Mesendoderm (in vitro differentiated cells): Measurements from ENCODE around the gene MEGF6.

ENCODE experiments used
- DNase-seq: peaks from one replicate; pipeline ENCODE4 v3.0.0; 2013
- H2AK5ac ChIP-seq: 2 replicates; pipeline ENCODE4 v1.6.1; 2013; ENCODE audit warnings: low read length, inconsistent platforms
- H2BK120ac ChIP-seq: 2 replicates; pipeline ENCODE4 v1.6.1; 2013; ENCODE audit warnings: low read depth, mild to moderate bottlenecking, low read length, moderate library complexity, mixed read lengths
- H2BK15ac ChIP-seq: replicated peaks from 2 replicates; pipeline ENCODE4 v1.6.1; 2013; ENCODE audit warnings: low read depth, mild to moderate bottlenecking, moderate library complexity
- H2BK5ac ChIP-seq: 2 replicates; pipeline ENCODE4 v1.6.1; 2013; ENCODE audit warnings: low read length, inconsistent platforms
- H3K18ac ChIP-seq: 2 replicates; pipeline ENCODE4 v1.6.1; 2013; ENCODE audit warnings: mild to moderate bottlenecking, low read length, mixed read lengths
- H3K23ac ChIP-seq: one replicate; pipeline ENCODE4 v1.6.1; 2013; ENCODE audit warnings: low read length
- H3K27ac ChIP-seq: 2 replicates; pipeline ENCODE4 v1.5.1; 2013; ENCODE audit warnings: low read depth, mild to moderate bottlenecking, inconsistent platforms, low read length, moderate library complexity
- H3K27me3 ChIP-seq: 2 replicates; pipeline ENCODE4 v1.6.1; 2013; ENCODE audit warnings: low read length, control low read depth, mild to moderate bottlenecking, inconsistent platforms; ENCODE audit not compliant: insufficient read depth, poor library complexity
- H3K36me3 ChIP-seq: 2 replicates; pipeline ENCODE4 v1.6.1; 2013; ENCODE audit warnings: low read length, inconsistent platforms; ENCODE audit not compliant: control insufficient read depth, insufficient read depth
- H3K4ac ChIP-seq: one replicate; pipeline ENCODE4 v1.6.1; 2013; ENCODE audit warnings: low read depth, mild to moderate bottlenecking, low read length, moderate library complexity
- H3K4me1 ChIP-seq: 2 replicates; pipeline ENCODE4 v1.6.1; 2013; ENCODE audit warnings: low read depth, low read length, inconsistent platforms; ENCODE audit not compliant: control insufficient read depth
- H3K4me2 ChIP-seq: 2 replicates; pipeline ENCODE4 v1.6.1; 2013; ENCODE audit warnings: low read length
- H3K4me3 ChIP-seq: 2 replicates; pipeline ENCODE4 v1.5.1; 2013; ENCODE audit warnings: mild to moderate bottlenecking, low read length
- H3K56ac ChIP-seq: one replicate; pipeline ENCODE4 v1.6.1; 2013; ENCODE audit warnings: low read length
- H3K79me1 ChIP-seq: 2 replicates; pipeline ENCODE4 v1.6.1; 2013; ENCODE audit warnings: low read length, inconsistent platforms
- H3K79me2 ChIP-seq: 2 replicates; pipeline ENCODE4 v1.6.1; 2013; ENCODE audit warnings: mild to moderate bottlenecking, low read length; ENCODE audit not compliant: control insufficient read depth, insufficient read depth
- H3K9ac ChIP-seq: 2 replicates; pipeline ENCODE4 v1.6.1; 2013; ENCODE audit warnings: low read length, inconsistent platforms
- H4K5ac ChIP-seq: one replicate; pipeline ENCODE4 v1.6.1; 2013; ENCODE audit warnings: low read length
- H4K8ac ChIP-seq: one replicate; pipeline ENCODE4 v1.6.1; 2013; ENCODE audit warnings: low read depth, mild to moderate bottlenecking, control low read depth, low read length, moderate library complexity
- WGBS: extraction: QIAGEN DNeasy Blood & Tissue Kit; methylation state at CpG from one replicate; pipeline ENCODE4 v1.1.7; 2013; ENCODE audit warnings: low lambda C conversion rate, missing lambda C conversion rate; ENCODE audit not compliant: insufficient coverage; ENCODE audit errors: extremely low coverage; 5-methylcytosine and 5-hydroxymethylcytosine counted together

MEGF6 gene

GRCh38 chr1:3533067-3534048, 78.0 kb downstream of the MEGF6 start:
- H3K9ac ChIP-seq, result no peak overlapping the region
- no peak overlapping the region for H3K23ac ChIP-seq
- no peaks in the 10 kb centered on the region for H3K36me3 ChIP-seq
- H2BK15ac ChIP-seq, result no peak overlapping the region
- H4K5ac ChIP-seq, result no peak overlapping the region
- H3K79me1 ChIP-seq, result no peaks in the 10 kb centered on the region
- H2BK120ac ChIP-seq, result no peak overlapping the region
- no peaks in the 10 kb centered on the region for H3K27me3 ChIP-seq
- no peak overlapping the region for H3K4me3 ChIP-seq
- H3K56ac ChIP-seq, result no peak overlapping the region
- no peak overlapping the region for H3K27ac ChIP-seq
- no peak overlapping the region for H3K4ac ChIP-seq
- DNase-seq, result peak; percentile 47
- WGBS, result no CpG with 5 or more reads among the region's 30 CpGs
- no peak overlapping the region for H3K4me2 ChIP-seq
- H3K18ac ChIP-seq, result no peak overlapping the region
- no peaks in the 10 kb centered on the region for H3K79me2 ChIP-seq
- no peak overlapping the region for H2AK5ac ChIP-seq
- H3K4me1 ChIP-seq, result no peaks in the 10 kb centered on the region
- no peak overlapping the region for H4K8ac ChIP-seq
- no peak overlapping the region for H2BK5ac ChIP-seq

GRCh38 chr1:3531928-3532327, 79.4 kb downstream of the MEGF6 start:
- Histone ChIP-seq H3K18ac (no peak overlapping the region), H3K36me3 (no peaks in the 10 kb centered on the region), H2BK120ac (no peak overlapping the region), H3K9ac (peak overlapping the region; percentile 38), H4K5ac (no peak overlapping the region), H3K79me2 (no peaks in the 10 kb centered on the region), H2BK5ac (no peak overlapping the region), H3K4me3 (no peak overlapping the region), H3K4me2 (no peak overlapping the region), H3K79me1 (no peaks in the 10 kb centered on the region), H3K4me1 (no peaks in the 10 kb centered on the region), H3K27ac (no peak overlapping the region), H3K27me3 (no peaks in the 10 kb centered on the region), H2BK15ac (no peak overlapping the region), H3K4ac (no peak overlapping the region), H4K8ac (no peak overlapping the region), H2AK5ac (no peak overlapping the region), H3K23ac (peak overlapping the region; percentile 97), H3K56ac (peak overlapping the region; percentile 84)
- WGBS, result no CpG with 5 or more reads among the region's 10 CpGs
- no peak for DNase-seq

- H3K27ac ChIP-seq, result no peak overlapping the region
- no peaks in the 10 kb centered on the region for H3K79me1 ChIP-seq
- H3K4me1 ChIP-seq, result no peaks in the 10 kb centered on the region
Measured at GRCh38 chr1:3530926-3531818, 80.1 kb downstream of the MEGF6 start.

GRCh38 chr1:3530086-3530925, 81.0 kb downstream of the MEGF6 start:
- Histone ChIP-seq H4K5ac (no peak overlapping the region), H3K18ac (peak overlapping the region; percentile 81), H3K4me1 (no peaks in the 10 kb centered on the region), H3K23ac (peak overlapping the region; percentile 24), H2BK120ac (no peak overlapping the region), H3K4me2 (peak overlapping the region; percentile 76), H3K36me3 (no peaks in the 10 kb centered on the region), H2AK5ac (no peak overlapping the region), H3K27ac (no peak overlapping the region), H4K8ac (no peak overlapping the region), H3K9ac (peak overlapping the region; percentile 94), H2BK15ac (no peak overlapping the region), H3K4me3 (peak overlapping the region; percentile 59), H3K79me2 (no peaks in the 10 kb centered on the region), H3K79me1 (no peaks in the 10 kb centered on the region), H3K4ac (no peak overlapping the region), H3K56ac (peak overlapping the region; percentile 95), H3K27me3 (no peaks in the 10 kb centered on the region), H2BK5ac (no peak overlapping the region)
- DNase-seq, result peak; percentile 48
- no CpG with 5 or more reads among the region's 32 CpGs for WGBS

More at GRCh38 chr1:3530926-3531818, 80.1 kb downstream of the MEGF6 start:
- H4K8ac ChIP-seq, result no peak overlapping the region
- WGBS, result no CpG with 5 or more reads among the region's 96 CpGs
- H3K56ac ChIP-seq, result peak overlapping the region; percentile 98
- peak overlapping the region; percentile 100 for H3K23ac ChIP-seq
- peak overlapping the region; percentile 59 for H3K4me3 ChIP-seq
- no peak overlapping the region for H2BK15ac ChIP-seq
- H3K36me3 ChIP-seq, result no peaks in the 10 kb centered on the region
- H3K4ac ChIP-seq, result peak overlapping the region; percentile 66
- H2BK5ac ChIP-seq, result no peak overlapping the region
- DNase-seq, result peak; percentile 93
- no peaks in the 10 kb centered on the region for H3K27me3 ChIP-seq
- H2AK5ac ChIP-seq, result no peak overlapping the region
- H2BK120ac ChIP-seq, result no peak overlapping the region
- H4K5ac ChIP-seq, result no peak overlapping the region
- H3K4me2 ChIP-seq, result peak overlapping the region; percentile 86
- peak overlapping the region; percentile 81 for H3K18ac ChIP-seq
- peak overlapping the region; percentile 94 for H3K9ac ChIP-seq
- H3K79me2 ChIP-seq, result no peaks in the 10 kb centered on the region

GRCh38 chr1:3529099-3529729, 82.1 kb downstream of the MEGF6 start:
- Histone ChIP-seq H3K4me2 (no peak overlapping the region), H2BK15ac (no peak overlapping the region), H3K27me3 (no peaks in the 10 kb centered on the region), H4K5ac (no peak overlapping the region), H3K4me3 (no peak overlapping the region), H3K18ac (no peak overlapping the region), H2BK5ac (no peak overlapping the region), H3K36me3 (no peaks in the 10 kb centered on the region), H3K4ac (no peak overlapping the region), H3K9ac (no peak overlapping the region), H3K27ac (no peak overlapping the region), H3K23ac (no peak overlapping the region), H3K56ac (no peak overlapping the region), H3K79me1 (no peaks in the 10 kb centered on the region), H4K8ac (no peak overlapping the region), H2AK5ac (no peak overlapping the region), H3K79me2 (no peaks in the 10 kb centered on the region), H2BK120ac (no peak overlapping the region), H3K4me1 (no peaks in the 10 kb centered on the region)
- no peak for DNase-seq
- no CpG with 5 or more reads among the region's 17 CpGs for WGBS
